IMR-90 (cell line): Measurements from ENCODE around the gene CHST14.
"Not testable (repeated sequence)": the region's sequence is repeated elsewhere in the genome, so short reads cannot be mapped to it uniquely, and the experiment has no call there.

Source experiments
- MAFK ChIP-seq: IDR thresholded peaks from 2 replicates; pipeline ENCODE4 v1.6.1; 2012; ENCODE audit warnings: low read depth, low read length, improper control_type of control experiment
- POLR2A ChIP-seq: IDR thresholded peaks from 2 replicates; pipeline ENCODE4 v1.6.1; 2012; ENCODE audit warnings: mild to moderate bottlenecking, low read depth, low read length
- RAD21 ChIP-seq: IDR thresholded peaks from 2 replicates; pipeline ENCODE4 v1.6.1; 2012; ENCODE audit warnings: low read length, improper control_type of control experiment
- RCOR1 ChIP-seq: IDR thresholded peaks from 2 replicates; pipeline ENCODE4 v1.6.1; 2012; ENCODE audit warnings: mild to moderate bottlenecking, low read length, improper control_type of control experiment; ENCODE audit not compliant: insufficient replicate concordance
- TF ChIP-seq, protein P1 (sequence below): conservative IDR thresholded peaks from 2 replicates; pipeline ENCODE4 v1.5.1; 2012; ENCODE audit warnings: mild to moderate bottlenecking, low read depth, low read length, improper control_type of control experiment

DNA sequence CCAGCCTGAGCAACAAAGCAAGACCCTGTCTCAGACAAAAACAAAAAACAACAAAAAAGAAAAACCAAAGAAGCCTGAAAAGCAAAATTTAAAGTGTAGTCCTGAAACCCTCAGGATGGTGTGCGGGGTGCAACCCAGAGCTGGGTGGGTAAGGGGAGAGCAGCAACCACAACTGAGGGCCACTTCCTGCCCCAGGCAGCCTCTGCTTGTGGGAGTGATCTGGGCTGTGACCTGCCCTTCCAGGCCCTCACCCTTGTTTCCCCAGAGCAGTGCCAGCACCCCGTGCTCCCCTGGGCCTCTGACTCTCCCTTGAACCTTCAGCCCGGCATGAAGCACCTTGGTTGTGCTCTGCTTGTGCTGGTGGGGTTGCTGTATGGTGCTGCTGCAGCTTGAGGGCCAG lies 16.8 kb upstream of the CHST14 start:
- TF ChIP-seq, protein P1, sequence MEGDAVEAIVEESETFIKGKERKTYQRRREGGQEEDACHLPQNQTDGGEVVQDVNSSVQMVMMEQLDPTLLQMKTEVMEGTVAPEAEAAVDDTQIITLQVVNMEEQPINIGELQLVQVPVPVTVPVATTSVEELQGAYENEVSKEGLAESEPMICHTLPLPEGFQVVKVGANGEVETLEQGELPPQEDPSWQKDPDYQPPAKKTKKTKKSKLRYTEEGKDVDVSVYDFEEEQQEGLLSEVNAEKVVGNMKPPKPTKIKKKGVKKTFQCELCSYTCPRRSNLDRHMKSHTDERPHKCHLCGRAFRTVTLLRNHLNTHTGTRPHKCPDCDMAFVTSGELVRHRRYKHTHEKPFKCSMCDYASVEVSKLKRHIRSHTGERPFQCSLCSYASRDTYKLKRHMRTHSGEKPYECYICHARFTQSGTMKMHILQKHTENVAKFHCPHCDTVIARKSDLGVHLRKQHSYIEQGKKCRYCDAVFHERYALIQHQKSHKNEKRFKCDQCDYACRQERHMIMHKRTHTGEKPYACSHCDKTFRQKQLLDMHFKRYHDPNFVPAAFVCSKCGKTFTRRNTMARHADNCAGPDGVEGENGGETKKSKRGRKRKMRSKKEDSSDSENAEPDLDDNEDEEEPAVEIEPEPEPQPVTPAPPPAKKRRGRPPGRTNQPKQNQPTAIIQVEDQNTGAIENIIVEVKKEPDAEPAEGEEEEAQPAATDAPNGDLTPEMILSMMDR, result not testable (repeated sequence)
- TF ChIP-seq RCOR1, RAD21, MAFK, POLR2A: not testable (repeated sequence)
